ENCODE measurements around the gene DOCK2.
"Not testable (repeated sequence)": the region's sequence is repeated elsewhere in the genome, so short reads cannot be mapped to it uniquely, and the experiment has no call there.

Gene DOCK2

GRCh38 chr5:169752566-169752965, 115.5 kb downstream of the DOCK2 start:
- not testable (repeated sequence) for DNase-seq (ENCODE audit: extremely low read depth in 1 of 2, low read depth in 1 of 2)

GRCh38 chr5:169753795-169754194, 116.7 kb downstream of the DOCK2 start:
- no peak for DNase-seq (ENCODE audit: extremely low read depth in 1 of 2, low read depth in 1 of 2)

- DNase-seq (ENCODE audit: extremely low read depth in 1 of 2, low read depth in 1 of 2) = no peak
Measured at GRCh38 chr5:169754737-169755136, 117.7 kb downstream of the DOCK2 start.

DNA sequence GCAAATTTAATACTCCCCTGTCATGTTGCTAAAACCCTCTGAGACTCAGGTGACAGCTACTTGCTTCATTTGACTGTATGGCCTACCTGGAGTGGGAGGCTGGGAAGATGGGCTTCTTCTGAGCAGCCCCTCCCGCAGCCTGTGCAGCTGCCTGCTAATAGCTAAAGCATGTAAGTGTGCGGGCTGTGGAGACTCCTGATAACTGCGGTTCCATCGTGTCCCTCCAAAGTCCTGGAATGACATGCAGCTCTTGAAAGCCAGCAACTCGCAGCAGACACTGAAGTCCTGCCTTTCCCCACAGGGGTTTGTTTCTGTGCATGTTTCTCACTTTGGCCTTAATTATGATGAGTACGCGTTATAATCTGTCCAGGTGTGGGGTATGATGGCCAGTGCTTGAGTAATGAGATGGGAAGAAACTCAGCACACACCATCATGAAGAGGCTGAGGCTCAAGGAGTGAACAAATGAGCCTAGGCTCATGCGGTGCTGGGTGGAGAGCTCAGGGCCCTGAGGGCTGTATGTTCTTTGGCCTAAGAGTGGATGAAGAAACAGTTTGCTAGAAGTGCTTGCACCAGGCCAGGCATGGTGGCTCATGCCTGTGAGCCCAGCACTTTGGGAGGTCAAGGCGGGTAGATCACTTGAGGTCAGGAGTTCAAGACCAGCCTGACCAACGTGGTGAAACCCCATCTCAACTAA, 119.1 kb downstream of the DOCK2 start:
- DNase-seq (ENCODE audit: extremely low read depth in 1 of 2, low read depth in 1 of 2) = no peak

- no peak for DNase-seq (ENCODE audit: extremely low read depth in 1 of 2, low read depth in 1 of 2)
Measured at GRCh38 chr5:169757016-169757415, 119.9 kb downstream of the DOCK2 start.

- no peak for DNase-seq (ENCODE audit: extremely low read depth in 1 of 2, low read depth in 1 of 2)
Measured at GRCh38 chr5:169758886-169759285, 121.8 kb downstream of the DOCK2 start.

DNA sequence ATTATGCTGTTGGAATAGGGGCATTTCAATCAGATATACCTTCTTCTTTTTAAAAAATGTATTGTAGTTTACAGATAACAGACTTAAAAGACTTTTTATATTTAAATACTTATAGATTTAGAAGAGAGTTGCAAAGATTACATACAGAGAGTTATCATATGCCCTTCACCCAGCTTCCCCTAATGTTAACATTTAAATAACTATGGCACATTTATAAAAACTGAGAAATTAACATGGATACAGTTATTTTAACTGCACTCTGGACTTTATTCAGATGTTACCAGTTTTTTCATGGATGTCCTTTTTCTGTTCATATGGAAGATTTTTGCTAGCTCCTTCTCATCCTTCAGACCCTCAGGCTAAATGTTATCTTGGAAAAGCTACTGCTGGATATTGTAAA, 123.2 kb downstream of the DOCK2 start:
- DNase-seq (ENCODE audit: extremely low read depth in 1 of 2, low read depth in 1 of 2) = no peak

GRCh38 chr5:169762338-169763095, 125.4 kb downstream of the DOCK2 start:
- DNase-seq (ENCODE audit: extremely low read depth in 1 of 2, low read depth in 1 of 2) = no peak

- no peak for DNase-seq (ENCODE audit: extremely low read depth in 1 of 2, low read depth in 1 of 2)
Measured at GRCh38 chr5:169763376-169764017, 126.4 kb downstream of the DOCK2 start.

GRCh38 chr5:169764018-169764378, 126.9 kb downstream of the DOCK2 start:
- no peak for DNase-seq (ENCODE audit: extremely low read depth in 1 of 2, low read depth in 1 of 2)

DNA sequence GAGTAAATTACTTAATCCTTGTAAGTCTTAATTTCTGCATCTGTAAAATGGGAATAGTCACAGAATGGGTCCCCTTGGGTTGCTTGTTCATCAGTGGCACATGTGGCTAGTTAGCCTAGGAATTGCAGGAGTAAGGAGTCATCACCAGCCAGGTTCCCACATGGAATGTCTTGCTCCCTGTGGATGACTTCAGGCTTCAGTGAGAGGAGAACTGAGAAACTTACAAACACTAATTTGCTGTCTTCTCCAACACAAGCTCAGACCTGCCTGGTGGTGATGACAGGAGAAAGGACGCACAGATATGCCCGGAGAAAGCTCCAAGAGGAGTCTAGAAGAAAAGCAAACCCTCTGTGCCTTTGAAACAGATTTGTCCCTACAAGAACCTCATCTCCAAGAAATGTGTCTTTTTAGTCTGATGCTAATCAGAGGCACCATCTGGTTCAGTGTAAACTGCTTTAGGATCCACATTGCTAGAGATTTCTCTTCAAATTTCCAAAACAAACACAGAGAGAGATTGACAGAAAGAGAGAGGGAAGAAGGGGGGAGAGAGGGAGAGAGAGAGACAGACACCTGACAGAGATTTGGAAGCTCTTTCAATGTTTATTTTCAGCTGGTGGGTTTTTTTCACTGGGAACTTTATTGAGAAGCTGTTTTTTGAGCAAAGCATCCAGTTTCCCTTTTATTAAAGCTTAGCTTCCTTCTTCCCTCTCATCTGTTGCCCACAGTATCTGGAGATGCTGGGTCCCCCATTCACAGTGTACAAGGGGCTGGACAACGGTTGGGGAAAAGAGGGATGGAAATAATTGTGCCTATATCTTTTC, 128.3 kb downstream of the DOCK2 start:
- no peak for DNase-seq (ENCODE audit: extremely low read depth in 1 of 2, low read depth in 1 of 2)

DNA sequence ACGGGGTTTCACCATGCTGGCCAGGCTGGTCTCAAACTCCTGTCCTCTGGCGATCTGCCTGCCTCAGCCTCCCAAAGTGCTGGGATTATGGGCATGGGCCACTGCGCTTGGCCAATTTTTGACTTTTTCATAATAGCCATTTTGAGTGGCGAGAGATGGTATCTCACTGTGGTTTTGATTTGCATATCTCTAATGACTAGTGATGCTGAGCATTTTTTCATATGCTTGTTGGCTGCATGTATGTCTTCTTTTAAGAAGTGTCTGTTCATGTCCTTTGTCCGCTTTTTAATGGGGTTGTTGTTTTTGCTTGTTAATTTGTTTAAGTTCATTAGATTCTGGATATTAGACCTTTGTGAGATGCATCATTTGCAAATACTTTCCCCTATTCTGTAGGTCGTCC, 129.9 kb downstream of the DOCK2 start:
- DNase-seq (ENCODE audit: extremely low read depth in 1 of 2, low read depth in 1 of 2) = not testable (repeated sequence)

DNA sequence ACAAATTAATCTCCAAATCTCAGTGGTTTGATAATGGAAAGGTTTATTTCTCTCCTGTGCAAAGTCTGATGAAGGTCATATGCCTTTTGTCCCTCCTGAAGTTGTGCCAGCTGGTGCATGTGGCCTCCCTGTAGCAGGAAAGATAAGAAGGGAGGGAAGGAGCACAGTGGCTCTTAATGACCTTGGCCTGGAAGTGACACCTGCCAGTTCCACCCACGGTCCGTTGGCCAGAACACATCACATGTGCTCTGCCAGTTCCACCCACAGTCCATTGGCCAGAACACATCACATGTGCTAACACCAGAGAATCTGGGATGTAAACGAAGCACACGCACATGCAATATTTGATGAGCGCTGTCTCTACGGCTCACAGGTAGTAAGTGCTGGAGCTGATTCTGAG, 130.9 kb downstream of the DOCK2 start:
- DNase-seq (ENCODE audit: extremely low read depth in 1 of 2, low read depth in 1 of 2) = no peak

DNA sequence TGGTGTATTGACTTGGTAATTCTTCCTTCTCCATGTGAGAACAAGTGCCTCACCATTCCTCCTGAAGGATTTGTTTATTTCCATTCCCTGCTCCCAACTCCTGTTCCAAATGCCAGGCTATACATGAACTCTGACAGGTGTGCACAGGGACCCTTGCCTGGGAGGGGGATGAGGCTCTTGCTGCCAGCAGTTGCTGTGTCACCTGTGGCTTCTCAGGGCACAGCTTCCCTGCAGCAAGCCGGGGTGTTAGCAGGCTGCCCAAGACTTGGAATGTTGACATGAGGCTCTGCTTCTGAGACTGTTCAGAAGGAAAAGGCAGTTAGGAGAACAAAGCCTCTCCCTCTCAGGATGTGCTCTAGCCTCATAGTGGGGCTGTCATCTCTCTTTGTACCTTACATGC, 131.3 kb downstream of the DOCK2 start:
- no peak for DNase-seq (ENCODE audit: extremely low read depth in 1 of 2, low read depth in 1 of 2)

- no peak for DNase-seq (ENCODE audit: extremely low read depth in 1 of 2, low read depth in 1 of 2)
Measured at GRCh38 chr5:169770109-169770508, 133.0 kb downstream of the DOCK2 start.

GRCh38 chr5:169772256-169772655, 135.2 kb downstream of the DOCK2 start:
- DNase-seq (ENCODE audit: extremely low read depth in 1 of 2, low read depth in 1 of 2) = no peak

DNA sequence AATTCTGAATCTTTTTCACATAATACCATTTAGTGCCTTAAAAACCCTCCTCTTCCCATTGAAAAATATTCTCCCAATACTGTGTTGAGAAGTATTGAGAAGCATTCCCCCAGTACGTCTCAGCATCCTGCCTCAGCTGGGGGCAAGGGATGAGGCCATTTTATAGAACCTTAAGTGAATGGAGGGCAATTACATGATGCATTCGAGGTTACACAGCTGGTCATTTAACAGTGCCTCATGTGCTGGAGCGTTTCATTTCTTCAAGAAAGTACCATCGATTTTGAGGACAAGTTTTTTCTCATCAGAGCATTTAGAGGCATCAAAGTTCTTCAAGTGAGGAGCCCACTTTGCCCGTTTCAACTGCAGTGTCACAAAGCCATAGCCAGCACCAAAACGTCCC, 135.6 kb downstream of the DOCK2 start:
- DNase-seq (ENCODE audit: extremely low read depth in 1 of 2, low read depth in 1 of 2) = no peak

DNA sequence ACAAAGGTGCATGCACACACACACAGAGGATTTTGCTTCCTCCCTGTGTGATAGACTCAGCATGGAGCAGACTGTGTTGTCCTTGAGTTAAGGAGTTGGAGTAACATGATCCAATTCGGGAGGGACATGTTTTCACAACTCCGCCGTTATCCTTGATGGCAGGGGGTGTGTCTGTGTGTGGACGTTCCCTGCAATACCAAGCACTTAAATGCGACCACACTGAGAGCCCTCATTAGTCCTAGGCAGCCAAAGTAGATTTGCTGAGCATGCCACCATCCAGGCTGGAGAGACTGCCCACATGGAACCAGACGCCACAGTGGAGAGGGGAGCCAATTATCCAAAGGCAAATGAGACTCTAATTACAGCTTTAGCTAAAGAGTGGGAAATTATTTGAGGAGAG, 140.1 kb downstream of the DOCK2 start:
- no peak for DNase-seq (ENCODE audit: extremely low read depth in 1 of 2, low read depth in 1 of 2)

DNA sequence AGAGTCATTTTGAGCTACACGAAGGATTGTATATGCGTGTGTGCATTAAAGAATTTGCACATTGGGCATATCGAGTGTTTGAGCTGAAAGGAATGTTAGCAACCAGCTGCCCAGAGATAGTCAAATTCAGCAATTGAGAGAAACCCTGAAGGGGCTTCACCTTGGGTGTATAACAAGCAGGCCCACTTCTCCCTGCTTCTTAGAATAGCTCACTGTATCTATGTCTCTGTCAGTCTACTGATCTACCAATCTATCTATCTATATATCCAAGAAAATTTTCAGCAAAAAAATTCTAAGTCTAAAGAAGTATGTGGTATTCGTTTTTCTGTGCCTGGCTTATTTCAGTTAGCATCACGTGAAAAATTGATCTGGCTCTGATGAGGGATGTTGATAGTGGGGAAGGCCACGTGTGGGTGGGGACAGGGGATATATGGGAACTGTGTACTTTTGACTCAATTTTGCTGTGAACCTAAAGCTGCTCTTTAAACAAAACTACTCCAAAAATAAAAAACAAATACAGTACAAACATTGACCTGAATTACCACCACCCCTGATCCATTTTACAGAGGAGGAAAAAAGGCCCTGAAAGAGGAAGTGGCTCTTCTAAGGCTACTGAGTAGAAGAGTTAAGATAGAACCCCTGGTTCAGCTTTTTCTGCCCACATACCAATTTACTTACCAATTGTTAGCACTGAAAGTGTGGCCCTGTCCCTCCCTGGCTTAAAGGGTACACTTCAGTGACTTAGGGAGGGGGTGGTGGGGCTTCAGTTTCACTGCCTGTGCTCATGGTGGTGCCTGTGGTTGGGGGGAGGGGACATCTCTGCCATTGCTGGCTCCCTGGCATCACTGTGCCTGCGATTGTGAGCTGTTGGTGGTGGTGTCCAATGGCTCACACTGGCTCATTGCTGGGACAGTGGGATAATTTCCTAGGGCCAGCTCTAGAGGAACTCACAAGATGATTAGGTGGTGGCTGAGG, 141.8 kb downstream of the DOCK2 start:
- no peak for DNase-seq (ENCODE audit: extremely low read depth in 1 of 2, low read depth in 1 of 2)
